Measurements from ENCODE around the gene ADRA2C. TPM values are rescaled to one million over a fixed set of nuclear protein-coding genes. Genes with fewer than 3 reads are reported as not detected.

ADRA2C gene
- total and polyA plus RNA-seq, 2 of the 13 experiments (the other 11 are each of a cell fraction or from before 2014, with no cell fraction given): 15.4 to 69.7 TPM

DNA sequence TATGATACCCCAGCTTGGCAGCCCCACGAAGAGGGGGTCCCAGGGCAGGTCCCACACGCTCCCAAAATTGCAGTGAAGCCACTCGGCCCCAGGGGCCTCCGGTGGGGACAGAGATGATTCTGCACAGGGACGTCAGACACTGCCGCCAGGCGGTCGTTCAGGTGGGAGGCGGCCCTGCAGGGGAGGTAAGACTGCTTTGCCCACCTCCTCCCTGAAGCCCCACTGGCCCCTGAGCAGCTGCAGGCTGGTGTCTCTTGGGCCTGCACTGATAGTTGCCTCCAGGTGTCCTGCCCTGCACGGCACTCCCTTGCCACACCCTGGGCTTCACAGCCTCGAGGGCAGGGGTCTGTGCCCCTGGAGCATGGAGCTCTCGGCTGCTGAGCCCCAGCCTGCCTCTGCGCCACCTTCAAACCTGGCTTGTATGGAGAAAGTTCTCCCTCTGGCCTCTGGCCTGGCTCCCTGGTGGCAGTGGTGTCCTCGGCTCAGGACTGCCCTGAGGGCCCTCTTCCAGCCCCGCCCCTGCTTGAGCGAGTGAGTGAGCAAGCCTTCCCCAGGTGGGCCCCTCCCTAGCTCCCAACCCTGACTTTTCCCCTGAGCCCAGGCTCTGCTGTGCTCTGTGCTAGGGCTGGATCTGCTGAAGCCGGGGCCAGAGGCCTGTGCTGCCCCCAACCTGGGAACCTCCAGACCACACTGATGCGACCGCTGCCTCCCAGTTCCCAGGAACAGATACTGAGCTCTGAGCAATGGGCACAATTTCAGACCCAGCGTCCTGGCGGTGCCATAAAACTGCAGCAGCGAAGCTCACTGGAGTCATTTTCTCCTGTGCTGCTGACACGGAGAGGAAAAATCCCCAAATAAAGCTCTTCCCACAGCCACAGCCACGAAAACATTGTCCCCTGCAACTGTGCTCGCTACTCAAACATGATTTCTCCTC, 16.1 kb downstream of the ADRA2C start (continued):
- no peak for TF ChIP-seq CEBPZ (IDR thresholded peaks at IDR 0.05; ENCODE audit: low read length)
- TF ChIP-seq ZNF180 (CRISPR knock-in tag; IDR thresholded peaks at IDR 0.05; ENCODE audit: borderline replicate concordance, low read depth): no peak
- TF ChIP-seq KLF16 (CRISPR knock-in tag; IDR thresholded peaks at IDR 0.05): no peak
- TF ChIP-seq, protein P1, sequence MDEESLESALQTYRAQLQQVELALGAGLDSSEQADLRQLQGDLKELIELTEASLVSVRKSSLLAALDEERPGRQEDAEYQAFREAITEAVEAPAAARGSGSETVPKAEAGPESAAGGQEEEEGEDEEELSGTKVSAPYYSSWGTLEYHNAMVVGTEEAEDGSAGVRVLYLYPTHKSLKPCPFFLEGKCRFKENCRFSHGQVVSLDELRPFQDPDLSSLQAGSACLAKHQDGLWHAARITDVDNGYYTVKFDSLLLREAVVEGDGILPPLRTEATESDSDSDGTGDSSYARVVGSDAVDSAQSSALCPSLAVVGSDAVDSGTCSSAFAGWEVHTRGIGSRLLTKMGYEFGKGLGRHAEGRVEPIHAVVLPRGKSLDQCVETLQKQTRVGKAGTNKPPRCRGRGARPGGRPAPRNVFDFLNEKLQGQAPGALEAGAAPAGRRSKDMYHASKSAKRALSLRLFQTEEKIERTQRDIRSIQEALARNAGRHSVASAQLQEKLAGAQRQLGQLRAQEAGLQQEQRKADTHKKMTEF (CRISPR knock-in tag; IDR thresholded peaks at IDR 0.05): no peak
- no peak for TF ChIP-seq CENPBD1 (CRISPR knock-in tag; IDR thresholded peaks at IDR 0.05; ENCODE audit: borderline replicate concordance, low read depth)
- TF ChIP-seq, protein P2, sequence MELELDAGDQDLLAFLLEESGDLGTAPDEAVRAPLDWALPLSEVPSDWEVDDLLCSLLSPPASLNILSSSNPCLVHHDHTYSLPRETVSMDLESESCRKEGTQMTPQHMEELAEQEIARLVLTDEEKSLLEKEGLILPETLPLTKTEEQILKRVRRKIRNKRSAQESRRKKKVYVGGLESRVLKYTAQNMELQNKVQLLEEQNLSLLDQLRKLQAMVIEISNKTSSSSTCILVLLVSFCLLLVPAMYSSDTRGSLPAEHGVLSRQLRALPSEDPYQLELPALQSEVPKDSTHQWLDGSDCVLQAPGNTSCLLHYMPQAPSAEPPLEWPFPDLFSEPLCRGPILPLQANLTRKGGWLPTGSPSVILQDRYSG (CRISPR knock-in tag; IDR thresholded peaks at IDR 0.05): no peak
- TF ChIP-seq ZNF263 (CRISPR knock-in tag; IDR thresholded peaks at IDR 0.05): no peak
- TF ChIP-seq, protein P3, sequence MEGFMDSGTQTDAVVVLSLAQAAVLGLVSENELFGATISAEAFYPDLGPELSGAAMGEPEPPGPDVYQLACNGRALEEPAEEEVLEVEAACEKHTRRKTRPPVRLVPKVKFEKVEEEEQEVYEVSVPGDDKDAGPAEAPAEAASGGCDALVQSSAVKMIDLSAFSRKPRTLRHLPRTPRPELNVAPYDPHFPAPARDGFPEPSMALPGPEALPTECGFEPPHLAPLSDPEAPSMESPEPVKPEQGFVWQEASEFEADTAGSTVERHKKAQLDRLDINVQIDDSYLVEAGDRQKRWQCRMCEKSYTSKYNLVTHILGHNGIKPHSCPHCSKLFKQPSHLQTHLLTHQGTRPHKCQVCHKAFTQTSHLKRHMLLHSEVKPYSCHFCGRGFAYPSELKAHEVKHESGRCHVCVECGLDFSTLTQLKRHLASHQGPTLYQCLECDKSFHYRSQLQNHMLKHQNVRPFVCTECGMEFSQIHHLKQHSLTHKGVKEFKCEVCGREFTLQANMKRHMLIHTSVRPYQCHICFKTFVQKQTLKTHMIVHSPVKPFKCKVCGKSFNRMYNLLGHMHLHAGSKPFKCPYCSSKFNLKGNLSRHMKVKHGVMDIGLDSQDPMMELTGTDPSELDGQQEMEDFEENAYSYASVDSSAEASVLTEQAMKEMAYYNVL (CRISPR knock-in tag; IDR thresholded peaks at IDR 0.05; ENCODE audit: borderline replicate concordance): no peak
- peak; percentile 55; the same call in 1 of the 2 replicates for TF ChIP-seq ZFY (CRISPR knock-in tag; IDR thresholded peaks at IDR 0.05)
- TF ChIP-seq, protein P4, sequence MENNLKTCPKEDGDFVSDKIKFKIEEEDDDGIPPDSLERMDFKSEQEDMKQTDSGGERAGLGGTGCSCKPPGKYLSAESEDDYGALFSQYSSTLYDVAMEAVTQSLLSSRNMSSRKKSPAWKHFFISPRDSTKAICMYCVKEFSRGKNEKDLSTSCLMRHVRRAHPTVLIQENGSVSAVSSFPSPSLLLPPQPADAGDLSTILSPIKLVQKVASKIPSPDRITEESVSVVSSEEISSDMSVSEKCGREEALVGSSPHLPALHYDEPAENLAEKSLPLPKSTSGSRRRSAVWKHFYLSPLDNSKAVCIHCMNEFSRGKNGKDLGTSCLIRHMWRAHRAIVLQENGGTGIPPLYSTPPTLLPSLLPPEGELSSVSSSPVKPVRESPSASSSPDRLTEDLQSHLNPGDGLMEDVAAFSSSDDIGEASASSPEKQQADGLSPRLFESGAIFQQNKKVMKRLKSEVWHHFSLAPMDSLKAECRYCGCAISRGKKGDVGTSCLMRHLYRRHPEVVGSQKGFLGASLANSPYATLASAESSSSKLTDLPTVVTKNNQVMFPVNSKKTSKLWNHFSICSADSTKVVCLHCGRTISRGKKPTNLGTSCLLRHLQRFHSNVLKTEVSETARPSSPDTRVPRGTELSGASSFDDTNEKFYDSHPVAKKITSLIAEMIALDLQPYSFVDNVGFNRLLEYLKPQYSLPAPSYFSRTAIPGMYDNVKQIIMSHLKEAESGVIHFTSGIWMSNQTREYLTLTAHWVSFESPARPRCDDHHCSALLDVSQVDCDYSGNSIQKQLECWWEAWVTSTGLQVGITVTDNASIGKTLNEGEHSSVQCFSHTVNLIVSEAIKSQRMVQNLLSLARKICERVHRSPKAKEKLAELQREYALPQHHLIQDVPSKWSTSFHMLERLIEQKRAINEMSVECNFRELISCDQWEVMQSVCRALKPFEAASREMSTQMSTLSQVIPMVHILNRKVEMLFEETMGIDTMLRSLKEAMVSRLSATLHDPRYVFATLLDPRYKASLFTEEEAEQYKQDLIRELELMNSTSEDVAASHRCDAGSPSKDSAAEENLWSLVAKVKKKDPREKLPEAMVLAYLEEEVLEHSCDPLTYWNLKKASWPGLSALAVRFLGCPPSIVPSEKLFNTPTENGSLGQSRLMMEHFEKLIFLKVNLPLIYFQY (CRISPR knock-in tag; IDR thresholded peaks at IDR 0.05; ENCODE audit: borderline replicate concordance): no peak
- no peak for TF ChIP-seq ATF3 (CRISPR knock-in tag; IDR thresholded peaks at IDR 0.05)
- no peak for TF ChIP-seq LCORL (IDR thresholded peaks at IDR 0.05)
- no peak for TF ChIP-seq LCORL (CRISPR knock-in tag; IDR thresholded peaks at IDR 0.05)

All from HepG2 (cell line).